ENCODE measurements around the gene GPR62. TPM values are rescaled to one million over a fixed set of nuclear protein-coding genes. Genes with fewer than 3 reads are reported as not detected.
A peak's percentile ranks its signal among the peaks of the same experiment; 100 is the strongest.

GPR62 gene
- total RNA-seq, 2 experiments from 2014 or later = not detected

- Histone ChIP-seq H2AFZ (ENCODE audit: low read length) (peak overlapping the region; percentile 56; the same call in 1 of the 2 replicates), H4K20me1 (ENCODE audit: insufficient read depth, low read length) (no peaks in the 10 kb centered on the region), H3K79me2 (ENCODE audit: insufficient read depth, low read depth, low read length) (peaks cover 23% of the 10 kb centered on the region), H3K4me2 (ENCODE audit: low read length) (peak overlapping the region; percentile 88), H3K9me3 (ENCODE audit: low read length) (no peaks in the 10 kb centered on the region), H3K4me1 (ENCODE audit: insufficient read depth, low read length, poor library complexity, severe bottlenecking) (peaks cover 24% of the 10 kb centered on the region), H3K4me3 (ENCODE audit: low read depth, low read length, poor library complexity, severe bottlenecking) (peak overlapping the region; percentile 90), H3K36me3 (ENCODE audit: insufficient read depth, low read length) (peaks cover 38% of the 10 kb centered on the region), H3K9me2 (ENCODE audit: insufficient read depth, low read length) (no peaks in the 10 kb centered on the region), H3K27ac (ENCODE audit: low read depth, low read length, poor library complexity, severe bottlenecking) (no peak overlapping the region)
- TF ChIP-seq CTCF (conservative IDR thresholded peaks at IDR 0.05; ENCODE audit: low read length) = no peak
- no peak for TF ChIP-seq EZH2phosphoT487 (IDR thresholded peaks at IDR 0.05; ENCODE audit: borderline replicate concordance, low read depth, low read length)
- DNase-seq (ENCODE audit: low spot score) = no peak
- intact Hi-C loops (cut with micrococcal nuclease; ENCODE audit: unreplicated experiment) = loop anchor here (5.0 kb wide), 1 partner anchor 181 kb away; no protein-coding TSS in a partner anchor
- ChIA-PET CTCF (ENCODE audit: unreplicated experiment) (interaction anchor here (0.7 kb wide), 1 partner anchor 33 kb away, joined by 3 read pairs; the partner anchor contains the start of genes ABHD14A and ABHD14B), POLR2A (interaction anchor here (1.1 to 2.3 kb wide), 2 partner anchors 33 to 54 kb away, joined by 3 to 11 read pairs; partner anchors contain the start of genes ABHD14B and RPL29)
- TSS peak; percentile 72 for BruUV-seq (replicated peaks)
Measured at GRCh38 chr3:51940648-51941462, 14.3 kb upstream of the GPR62 start.

GRCh38 chr3:51941463-51941797 is 13.8 kb upstream of the GPR62 start:
- Histone ChIP-seq H3K79me2 (ENCODE audit: insufficient read depth, low read depth, low read length) (peaks cover 23% of the 10 kb centered on the region), H3K9me3 (ENCODE audit: low read length) (no peaks in the 10 kb centered on the region), H3K4me1 (ENCODE audit: insufficient read depth, low read length, poor library complexity, severe bottlenecking) (peaks cover 24% of the 10 kb centered on the region), H2AFZ (ENCODE audit: low read length) (peak overlapping the region; percentile 56; the same call in 1 of the 2 replicates), H3K4me3 (ENCODE audit: low read depth, low read length, poor library complexity, severe bottlenecking) (peak overlapping the region; percentile 90), H3K36me3 (ENCODE audit: insufficient read depth, low read length) (peaks cover 32% of the 10 kb centered on the region), H4K20me1 (ENCODE audit: insufficient read depth, low read length) (no peaks in the 10 kb centered on the region), H3K27ac (ENCODE audit: low read depth, low read length, poor library complexity, severe bottlenecking) (no peak overlapping the region), H3K9me2 (ENCODE audit: insufficient read depth, low read length) (no peaks in the 10 kb centered on the region), H3K4me2 (ENCODE audit: low read length) (peak overlapping the region; percentile 88)
- CTCF ChIA-PET (ENCODE audit: unreplicated experiment) = interaction anchor here (0.7 kb wide), 1 partner anchor 33 kb away, joined by 3 read pairs; the partner anchor contains the start of genes ABHD14A and ABHD14B
- DNase-seq (ENCODE audit: low spot score) = no peak
- BruUV-seq (replicated peaks) = no TSS peak
- no peak for TF ChIP-seq CTCF (conservative IDR thresholded peaks at IDR 0.05; ENCODE audit: low read length)
- TF ChIP-seq EZH2phosphoT487 (IDR thresholded peaks at IDR 0.05; ENCODE audit: borderline replicate concordance, low read depth, low read length) = no peak
- intact Hi-C loops (cut with micrococcal nuclease; ENCODE audit: unreplicated experiment) = loop anchor here (5.0 kb wide), 1 partner anchor 181 kb away; no protein-coding TSS in a partner anchor
- POLR2A ChIA-PET = interaction anchor here (0.8 to 2.3 kb wide), 3 partner anchors 32 to 54 kb away, joined by 3 to 11 read pairs (median 3); partner anchors contain the start of genes ABHD14B and RPL29

Data from OCI-LY7 (cell line).